A673 (cell line): Measurements from ENCODE around the gene CCDC122. TPM values are rescaled to one million over a fixed set of nuclear protein-coding genes. Genes with fewer than 3 reads are reported as not detected.

ENCODE experiments used
- BruUV-seq: library from RNA; stranded (reverse); fragments of 400-500 nt; replicated peaks from 2 replicates; lab custom pipeline; 2021; lab: Mats Ljungman, UMichigan
- CTCF ChIA-PET: fragments of 300-600 bp; sonication (Branson Sonifier 250); formaldehyde crosslinking; loops from one replicate; lab custom pipeline; 2022; ENCODE audit warnings: antibody characterized with exemption; lab: Charles Lee
- POLR2A ChIA-PET: fragments of 300-600 bp; sonication (Branson Sonifier 250); formaldehyde crosslinking; loops from one replicate; lab custom pipeline; 2022; ENCODE audit warnings: antibody characterized with exemption; ENCODE audit not compliant: low non-redundant PET; lab: Charles Lee
- DNase-seq: peaks from one replicate; pipeline ENCODE4 v3.0.0-alpha.2; 2015; ENCODE audit warnings: low spot score
- H3K27ac ChIP-seq: fragments of 200-600 bp; sonication (generic); 2 replicates; pipeline ENCODE4 v1.5.1; 2016; ENCODE audit warnings: mixed run types, low read depth, mild to moderate bottlenecking, mixed read lengths, antibody characterized with exemption, low read length; ENCODE audit not compliant: poor library complexity, severe bottlenecking
- H3K27me3 ChIP-seq: fragments of 200-600 bp; sonication (generic); replicated peaks from 2 replicates; pipeline ENCODE4 v1.6.1; 2017; ENCODE audit warnings: mixed run types, low read depth, mild to moderate bottlenecking, mixed read lengths, antibody characterized with exemption, low read length; ENCODE audit not compliant: insufficient read depth, poor library complexity
- H3K36me3 ChIP-seq: fragments of 200-600 bp; sonication (generic); 2 replicates; pipeline ENCODE4 v1.6.1; 2016; ENCODE audit warnings: mixed run types, mild to moderate bottlenecking, mixed read lengths, antibody characterized with exemption, low read length; ENCODE audit not compliant: insufficient read depth, poor library complexity, severe bottlenecking
- H3K4me1 ChIP-seq: fragments of 200-600 bp; sonication (generic); 2 replicates; pipeline ENCODE4 v1.6.1; 2017; ENCODE audit warnings: mixed run types, mild to moderate bottlenecking, mixed read lengths, antibody characterized with exemption, low read length; ENCODE audit not compliant: insufficient read depth, poor library complexity, severe bottlenecking
- H3K4me3 ChIP-seq: fragments of 200-600 bp; sonication (generic); 2 replicates; pipeline ENCODE4 v1.5.1; 2016; ENCODE audit warnings: low read depth, mixed run types, mild to moderate bottlenecking, mixed read lengths, low read length; ENCODE audit not compliant: poor library complexity, severe bottlenecking
- H3K9me3 ChIP-seq: fragments of 200-600 bp; sonication (generic); 2 replicates; pipeline ENCODE4 v1.6.1; 2016; ENCODE audit warnings: mixed run types, low read depth, mild to moderate bottlenecking, mixed read lengths, antibody characterized with exemption, low read length; ENCODE audit not compliant: poor library complexity, severe bottlenecking
- CTCF ChIP-seq: fragments of 300-800, 200-600 bp; sonication (generic); conservative IDR thresholded peaks from 2 replicates; pipeline ENCODE4 v1.5.1; 2017; ENCODE audit warnings: low read depth, mild to moderate bottlenecking, antibody characterized with exemption, low read length, moderate library complexity, mixed read lengths
- EZH2 ChIP-seq: fragments of 200-600 bp; sonication (generic); IDR thresholded peaks from 2 replicates; pipeline ENCODE4 v1.6.1; 2017; ENCODE audit warnings: borderline replicate concordance, low read depth, mild to moderate bottlenecking, mixed read lengths, antibody characterized with exemption, low read length; ENCODE audit not compliant: poor library complexity, severe bottlenecking
- intact Hi-C: fragments of 100-400 bp; cut with micrococcal nuclease; formaldehyde crosslinking; loops from one replicate; pipeline ENCODE4 v1.10.0; 2022; ENCODE audit not compliant: unreplicated experiment
- total RNA-seq: library from RNA; stranded (reverse); gene quantifications from 2 replicates; pipeline ENCODE4 v1.2.3, GENCODE V29; 2021

The CCDC122 gene
- total RNA-seq, 1 experiment from 2014 or later = 2.6 TPM

- peak; percentile 46 for DNase-seq
- Histone ChIP-seq H3K4me1 (peaks cover 4% of the 10 kb centered on the region), H3K4me3 (peak overlapping the region; percentile 68), H3K27ac (no peak overlapping the region), H3K27me3 (no peaks in the 10 kb centered on the region), H3K36me3 (no peaks in the 10 kb centered on the region), H3K9me3 (no peaks in the 10 kb centered on the region)
- no TSS peak for BruUV-seq
- intact Hi-C loops = loop anchor here (5.0 kb wide), 1 partner anchor 486 kb away; no protein-coding TSS in a partner anchor
- ChIA-PET POLR2A (interaction anchor here (0.7 kb wide), 1 partner anchor 1107 kb away, joined by 3 read pairs; no protein-coding TSS in a partner anchor), CTCF (no interaction called here)
- TF ChIP-seq EZH2 (no peak), CTCF (0 out of 2 replicates have a peak, but pooled peaks have one; percentile 19)
Measured at GRCh38 chr13:43787997-43788396, 91.5 kb downstream of the CCDC122 start.

- Histone ChIP-seq H3K9me3 (no peaks in the 10 kb centered on the region), H3K4me1 (peaks cover 4% of the 10 kb centered on the region), H3K4me3 (peak overlapping the region; percentile 68), H3K36me3 (no peaks in the 10 kb centered on the region), H3K27ac (no peak overlapping the region), H3K27me3 (no peaks in the 10 kb centered on the region)
- intact Hi-C loops = loop anchor here (5.0 kb wide), 1 partner anchor 485 kb away; no protein-coding TSS in a partner anchor
- TF ChIP-seq EZH2 (no peak), CTCF (no peak)
- no TSS peak for BruUV-seq
- DNase-seq = no peak
- CTCF ChIA-PET = interaction anchor here (0.7 kb wide), 1 partner anchor 702 kb away, joined by 6 read pairs; no protein-coding TSS in a partner anchor
- POLR2A ChIA-PET = interaction anchor here (0.7 kb wide), 1 partner anchor 1107 kb away, joined by 3 read pairs; no protein-coding TSS in a partner anchor
Measured at GRCh38 chr13:43787518-43787891, 92.0 kb downstream of the CCDC122 start.

GRCh38 chr13:43786766-43787517, 92.6 kb downstream of the CCDC122 start, which contains the start of gene ENOX1:
Gene ENOX1, minus strand, starts transcription at chr13:43786972.
- peak; percentile 91 for DNase-seq
- H3K4me1 ChIP-seq = peaks cover 4% of the 10 kb centered on the region
- BruUV-seq = TSS peak; percentile 75
- H3K9me3 ChIP-seq = no peaks in the 10 kb centered on the region
- no peaks in the 10 kb centered on the region for H3K36me3 ChIP-seq
- no peaks in the 10 kb centered on the region for H3K27me3 ChIP-seq
- H3K4me3 ChIP-seq = peak within 1 kb of the TSS; percentile 68
- TF ChIP-seq EZH2 (no peak), CTCF (peak; percentile 38; the same call in 1 of the 2 replicates)
- no peak within 1 kb of the TSS for H3K27ac ChIP-seq
- ChIA-PET CTCF (interaction anchor here (0.7 to 1.0 kb wide), 2 partner anchors 486 to 701 kb away, joined by 3 to 6 read pairs; no protein-coding TSS in a partner anchor), POLR2A (no interaction called here)
- intact Hi-C loops = loop anchor here (5.0 kb wide), 1 partner anchor 485 kb away; no protein-coding TSS in a partner anchor
